ENCODE measurements around the gene MTERF2. TPM values are rescaled to one million over a fixed set of nuclear protein-coding genes. Genes with fewer than 3 reads are reported as not detected.

MTERF2 gene
- total and polyA plus RNA-seq, 2 donors, result 11.1 to 18.8 TPM

Other genes with a start within 250 kb of the MTERF2 start
- gene RIC8B, start 212.5 kb downstream of the MTERF2 start, total RNA-seq, result 10.2 TPM
- gene RIC8B, start 212.5 kb downstream of the MTERF2 start, polyA plus RNA-seq, result 5.8 TPM
- gene TMEM263, start 31.2 kb downstream of the MTERF2 start, total RNA-seq, result 25.3 TPM
- gene TMEM263, start 31.2 kb downstream of the MTERF2 start, polyA plus RNA-seq, result 46.4 TPM
- gene CRY1, start 106.4 kb upstream of the MTERF2 start, total RNA-seq, result 19.9 TPM
- gene CRY1, start 106.4 kb upstream of the MTERF2 start, polyA plus RNA-seq, result 16.8 TPM